GM18858 (cell line): ENCODE results near the gene RFNG.
"Not testable (repeated sequence)": the region's sequence is repeated elsewhere in the genome, so short reads cannot be mapped to it uniquely, and the experiment has no call there.

Experiments
- ATAC-seq: cut with Tn5 transposase; IDR thresholded peaks from one replicate; pipeline ENCODE4 v1.9.1; 2021; ENCODE audit not compliant: unreplicated experiment

The RFNG gene

GRCh38 chr17:82046903-82047302, 4.7 kb downstream of the RFNG start:
- no peak for ATAC-seq

DNA sequence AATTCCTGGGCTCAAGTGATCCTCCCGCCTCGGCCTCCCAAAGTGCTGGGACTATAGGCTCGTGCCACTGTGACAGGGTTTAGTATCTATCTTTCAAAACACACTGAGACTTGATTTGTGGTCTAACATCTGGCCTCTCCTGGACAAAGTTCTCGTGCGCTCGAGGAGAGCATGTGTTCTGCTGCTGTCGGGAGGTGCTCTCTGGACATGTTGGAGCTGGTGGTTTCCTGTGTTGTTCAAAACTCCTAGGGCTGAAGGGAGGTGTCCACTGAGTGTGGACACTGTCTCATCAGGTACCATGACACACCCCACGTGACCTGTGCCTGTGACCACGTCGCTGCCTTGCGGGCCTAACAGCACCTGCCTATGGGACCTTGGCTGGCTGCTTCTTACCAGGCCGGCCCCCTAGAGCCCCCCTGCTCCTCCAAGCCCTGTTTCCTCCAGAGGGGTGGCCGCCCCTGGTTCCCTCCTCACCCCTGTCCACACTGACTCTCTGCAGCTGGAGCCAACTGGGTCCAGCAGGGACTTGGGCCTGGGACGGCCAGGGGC, 5.6 kb downstream of the RFNG start:
- ATAC-seq, result no peak

DNA sequence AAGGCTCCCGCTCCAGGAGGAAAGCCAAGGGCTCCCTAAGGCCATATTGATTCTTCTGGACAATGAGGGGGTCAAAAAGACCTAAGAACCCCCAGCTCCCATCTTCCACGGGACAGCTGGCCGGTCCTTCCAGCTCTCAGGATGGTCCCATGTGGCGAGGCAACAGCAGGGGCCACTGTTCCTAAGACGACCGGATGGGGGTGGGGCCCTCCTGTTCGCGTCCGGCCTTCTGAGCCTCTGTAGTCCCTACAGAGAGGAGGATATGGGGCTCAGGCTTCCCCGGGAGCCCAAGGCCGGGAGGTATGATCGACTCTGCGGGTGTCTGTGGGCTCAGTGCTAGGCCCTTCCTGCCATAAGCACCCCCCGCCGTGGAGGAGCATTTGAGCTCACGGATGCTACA, 8.1 kb downstream of the RFNG start:
- no peak for ATAC-seq

GRCh38 chr17:82042649-82043048, 9.0 kb downstream of the RFNG start:
- no peak for ATAC-seq

DNA sequence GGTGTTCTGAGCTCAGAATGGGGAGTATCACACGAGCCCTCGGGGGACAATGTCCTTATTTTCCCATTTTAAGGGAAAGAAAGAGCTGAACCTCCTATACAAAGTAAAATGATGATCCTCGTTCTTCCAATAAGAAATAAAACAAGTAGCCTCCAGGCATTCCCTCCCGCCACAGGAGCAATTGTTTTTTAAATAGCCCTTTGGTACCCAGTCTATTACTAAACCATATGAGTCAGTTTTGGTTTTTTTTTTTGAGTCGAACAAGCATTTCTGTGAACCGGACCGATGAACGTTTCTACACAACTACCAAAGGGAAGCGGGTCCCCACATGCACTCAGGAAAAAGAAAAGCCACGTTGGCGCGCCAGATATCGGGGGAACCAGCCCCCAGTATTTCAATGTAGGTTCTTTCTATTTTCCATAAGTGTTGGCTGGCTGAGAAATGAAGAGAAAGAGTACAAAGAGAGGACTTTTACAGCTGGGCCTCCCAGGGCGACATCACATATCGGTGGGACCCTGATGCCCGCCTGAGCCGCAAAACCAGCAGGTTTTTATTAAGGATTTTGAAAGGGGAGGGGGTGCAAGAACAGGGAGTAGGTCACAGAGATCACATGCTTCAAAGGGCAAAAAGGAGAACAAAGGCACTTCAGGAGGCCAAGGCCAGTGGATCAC, 10.3 kb downstream of the RFNG start:
- ATAC-seq, result no peak

GRCh38 chr17:82039695-82040299, 11.8 kb downstream of the RFNG start:
- no peak for ATAC-seq

DNA sequence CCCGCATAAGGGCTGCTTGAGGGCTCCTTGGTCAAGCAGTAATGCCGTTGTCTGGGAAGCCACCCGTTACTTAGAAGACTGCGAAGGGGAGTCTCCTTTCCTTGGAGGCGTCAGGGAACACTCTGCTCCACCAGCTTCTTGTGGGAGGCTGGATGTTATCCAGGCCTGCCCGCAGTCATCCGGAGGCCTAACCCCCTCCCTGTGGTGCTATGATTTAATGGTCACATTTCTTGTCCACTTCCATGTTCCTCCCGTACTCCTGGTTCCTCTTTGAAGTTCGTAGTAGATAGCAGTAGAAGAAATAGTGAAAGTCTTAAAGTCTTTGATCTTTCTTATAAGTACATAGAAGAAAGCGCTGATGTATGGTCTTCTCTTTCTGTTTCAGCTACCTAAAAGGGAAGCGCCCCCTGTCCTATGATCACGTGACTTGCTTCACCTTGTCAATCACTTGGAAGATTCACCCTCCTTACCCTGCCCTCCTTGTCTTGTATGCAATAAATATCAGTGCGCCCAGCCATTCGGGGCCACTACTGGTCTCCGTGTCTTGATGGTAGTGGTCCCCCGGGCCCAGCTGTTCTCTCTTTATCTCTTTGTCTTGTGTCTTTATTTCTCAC, 12.7 kb downstream of the RFNG start:
- ATAC-seq, result not testable (repeated sequence)

DNA sequence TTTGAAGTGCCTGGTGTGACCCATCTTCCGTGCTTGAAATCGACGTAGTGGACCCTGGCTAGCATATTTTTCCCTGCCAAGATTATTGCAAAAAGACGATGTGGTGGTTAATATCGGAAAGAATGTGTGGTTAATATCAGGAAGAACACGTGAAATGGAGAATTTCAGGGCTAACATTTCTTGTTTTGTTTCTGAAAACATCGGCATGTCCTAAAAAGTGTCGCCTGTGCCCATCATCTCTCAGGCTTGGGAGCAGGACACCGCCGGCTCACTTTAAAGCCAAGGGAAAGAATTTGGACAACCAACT, 13.8 kb downstream of the RFNG start:
- no peak for ATAC-seq

DNA sequence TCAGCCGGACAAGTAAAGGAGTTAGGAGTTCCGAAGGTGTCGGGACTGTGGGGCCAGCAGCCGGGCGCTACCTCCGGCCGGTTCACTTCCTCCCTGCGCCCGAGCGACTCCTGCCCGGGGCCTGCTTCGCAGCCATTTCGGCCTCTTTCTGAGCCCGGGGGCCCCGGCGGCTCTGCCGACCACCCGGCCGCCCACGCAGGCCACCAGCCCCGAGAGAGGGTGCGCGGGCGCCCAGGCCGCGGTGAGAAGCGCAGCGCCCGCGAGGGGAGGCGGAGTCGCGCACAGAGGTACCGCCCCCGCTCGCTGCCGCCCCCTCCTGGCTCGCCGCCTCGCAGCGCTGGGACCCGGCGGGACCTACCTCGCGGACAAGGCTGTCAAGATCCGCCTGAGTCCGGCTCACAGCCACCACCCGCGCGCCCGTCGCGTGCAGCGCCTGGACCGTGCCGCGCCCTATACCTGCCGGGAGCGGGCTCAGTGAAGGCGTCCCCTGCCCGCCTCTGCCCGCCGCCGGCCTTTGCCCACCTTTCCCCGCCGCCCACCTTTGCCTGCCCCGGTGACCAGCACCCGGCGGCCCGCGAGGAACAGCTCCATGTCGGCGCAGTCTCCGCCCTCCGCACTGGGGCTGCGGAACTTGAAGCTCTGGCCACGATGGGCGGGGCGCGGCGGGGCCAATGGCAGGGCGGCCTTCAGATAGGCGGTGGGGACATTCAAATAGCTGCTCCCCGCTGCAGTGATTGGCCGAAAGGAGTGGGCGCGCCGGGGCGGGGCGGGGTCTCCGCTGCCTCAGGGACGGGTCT, 14.3 kb downstream of the RFNG start, which contains the start of gene DCXR:
DCXR (minus strand) TSS at position 606 of the 797 bp plus-strand sequence; CDS start at position 591, 15 bp downstream.
- ATAC-seq, result peak; percentile 67

- no peak for ATAC-seq
These were observed 14.9 kb downstream of the RFNG start for GRCh38 chr17:82036634-82037091.

- ATAC-seq, result no peak
These were observed 15.5 kb downstream of the RFNG start for GRCh38 chr17:82035956-82036633.

DNA sequence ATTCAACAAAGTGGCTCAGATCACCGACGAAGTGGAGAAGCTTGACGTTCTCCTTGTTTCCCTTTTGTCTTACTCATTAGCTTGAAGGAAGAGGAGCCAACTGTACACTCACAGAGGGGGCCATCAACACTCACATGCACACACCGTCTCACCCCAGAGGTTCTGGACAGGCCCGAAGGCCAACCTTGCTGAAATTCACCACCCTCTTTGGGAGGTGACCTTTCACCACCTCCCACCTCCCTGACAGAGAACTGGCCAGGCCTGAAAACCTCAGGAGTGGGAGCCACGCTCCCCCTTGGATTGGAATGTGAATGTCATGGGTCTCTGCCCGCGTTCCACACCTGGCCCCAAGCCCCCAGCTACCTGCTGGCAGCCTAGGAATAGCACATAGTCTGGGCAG, 16.1 kb downstream of the RFNG start:
- no peak for ATAC-seq

- no peak for ATAC-seq
These were observed 17.1 kb downstream of the RFNG start for GRCh38 chr17:82034371-82035011.

- no peak for ATAC-seq
These were observed 18.1 kb downstream of the RFNG start for GRCh38 chr17:82033359-82034085.

DNA sequence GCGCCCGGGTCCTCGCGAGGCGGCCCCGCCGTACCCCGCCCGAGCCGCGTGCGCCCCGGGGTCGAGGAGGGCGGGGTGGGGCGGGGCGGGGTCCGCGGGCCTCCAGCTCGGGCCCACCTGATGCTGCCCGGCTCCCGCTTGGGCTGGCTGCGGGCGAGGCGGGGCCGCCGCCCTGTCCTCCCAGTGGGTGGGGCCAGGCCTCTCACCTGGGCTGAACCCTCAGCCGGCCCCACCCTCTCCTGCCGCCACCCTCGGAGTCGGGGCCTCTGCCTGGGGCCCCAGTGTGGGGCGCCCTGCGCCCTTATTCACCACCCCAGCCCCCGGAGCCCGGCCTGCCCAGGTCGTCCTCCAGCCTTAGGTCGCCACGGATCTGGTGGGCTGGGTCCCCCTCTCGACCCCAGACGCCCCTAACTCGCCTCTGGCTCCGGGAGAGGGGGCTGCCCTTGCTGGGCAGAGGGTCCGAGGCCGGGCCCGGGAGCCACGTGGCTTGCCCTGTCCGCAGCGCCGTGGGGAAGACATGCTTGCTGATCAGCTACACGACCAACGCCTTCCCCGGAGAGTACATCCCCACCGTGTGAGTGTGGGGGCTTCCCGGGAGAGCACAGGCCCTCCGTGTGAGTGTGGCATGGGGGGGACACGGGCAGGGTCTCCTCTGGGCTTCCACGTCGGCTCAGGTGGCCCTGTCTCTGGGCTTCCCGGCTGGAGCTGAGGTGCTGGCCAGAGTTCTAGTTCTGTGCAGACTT, 19.6 kb downstream of the RFNG start:
- ATAC-seq, result no peak

DNA sequence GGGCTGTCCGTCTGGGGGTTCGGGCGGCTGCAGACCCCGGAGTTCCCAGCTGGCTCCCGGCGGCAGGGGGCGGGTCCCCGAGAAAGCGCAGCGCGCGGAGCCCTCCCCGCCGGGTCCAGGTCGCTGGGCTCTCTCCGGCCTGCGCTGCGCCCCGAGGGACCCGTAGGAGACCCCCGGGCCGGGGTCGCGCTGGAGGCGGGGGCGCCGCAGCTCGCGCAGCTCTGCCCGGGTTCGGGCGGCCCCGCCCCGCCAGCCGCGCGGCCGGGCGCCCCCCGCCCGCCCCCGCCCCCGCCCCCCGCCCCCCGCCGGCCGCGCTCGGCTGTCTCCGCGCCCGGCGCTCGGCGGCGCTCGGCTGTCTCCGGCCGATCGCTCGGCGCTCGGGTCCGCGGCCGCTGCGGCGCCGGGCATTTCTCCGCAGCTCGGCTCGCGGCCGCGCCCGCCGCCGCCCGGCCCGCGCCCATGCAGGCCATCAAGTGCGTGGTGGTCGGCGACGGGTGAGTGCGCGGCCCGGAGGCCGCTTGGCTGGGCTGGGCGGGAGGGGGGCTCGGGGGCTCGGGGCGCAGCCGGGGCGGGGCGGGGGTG, 20.2 kb downstream of the RFNG start, which contains the start of gene RAC3:
RAC3 (plus strand) TSS at position 376 of the 582 bp plus-strand sequence; CDS start at position 460, 84 bp downstream.
- no peak for ATAC-seq

DNA sequence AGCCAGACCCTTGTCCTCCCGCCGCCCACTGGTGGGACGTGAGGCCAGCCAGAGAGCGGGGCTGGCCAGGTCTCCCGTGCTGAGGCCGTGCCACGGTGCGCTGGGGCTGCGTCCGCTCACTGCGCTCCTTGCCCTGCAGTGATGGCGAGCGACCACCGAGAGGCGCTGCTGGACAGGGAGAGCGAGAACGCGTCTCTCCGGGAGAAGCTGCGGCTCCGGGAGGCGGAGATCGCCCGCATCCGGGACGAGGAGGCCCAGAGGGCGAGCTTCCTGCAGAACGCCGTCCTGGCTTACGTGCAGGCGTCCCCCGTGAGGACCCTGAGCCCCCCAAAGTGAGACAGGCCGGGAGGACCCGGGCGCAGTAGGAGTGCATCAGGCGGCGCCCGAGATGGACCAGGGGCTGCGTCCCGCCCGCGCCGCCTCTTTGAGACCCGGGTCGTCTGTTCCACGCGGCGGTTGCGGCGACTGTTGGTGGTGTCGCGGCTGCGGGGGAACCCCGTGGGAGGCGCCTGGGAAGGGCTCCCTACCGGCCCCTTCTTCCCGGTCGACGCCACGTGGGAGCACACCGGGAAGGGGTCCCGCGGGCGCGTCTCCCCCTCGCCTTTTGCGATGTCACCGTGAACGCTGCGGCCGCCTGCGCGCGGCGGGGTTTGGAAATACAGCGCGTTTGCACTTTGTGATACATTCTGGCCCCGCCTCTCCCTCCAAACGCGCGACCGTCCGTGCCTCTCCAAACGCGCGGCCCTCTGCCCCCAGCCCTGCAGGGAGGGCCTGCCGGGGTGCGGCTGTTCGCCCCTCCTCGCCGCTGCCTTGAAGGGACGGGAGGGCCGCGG, 20.9 kb downstream of the RFNG start:
- no peak for ATAC-seq
